Suppressor macrophage treated with lipopolysaccharide for 4 hours (primary cell): ENCODE results near the gene JPH2.

Experiments used
- DNase-seq: peaks from one replicate; pipeline ENCODE4 v3.0.0-alpha.2; 2020

Gene JPH2

GRCh38 chr20:44187772-44188709 lies 1.1 kb upstream of the JPH2 start:
- DNase-seq: no peak

GRCh38 chr20:44186674-44187053 lies 324 bp downstream of the JPH2 start:
- DNase-seq: no peak

DNA sequence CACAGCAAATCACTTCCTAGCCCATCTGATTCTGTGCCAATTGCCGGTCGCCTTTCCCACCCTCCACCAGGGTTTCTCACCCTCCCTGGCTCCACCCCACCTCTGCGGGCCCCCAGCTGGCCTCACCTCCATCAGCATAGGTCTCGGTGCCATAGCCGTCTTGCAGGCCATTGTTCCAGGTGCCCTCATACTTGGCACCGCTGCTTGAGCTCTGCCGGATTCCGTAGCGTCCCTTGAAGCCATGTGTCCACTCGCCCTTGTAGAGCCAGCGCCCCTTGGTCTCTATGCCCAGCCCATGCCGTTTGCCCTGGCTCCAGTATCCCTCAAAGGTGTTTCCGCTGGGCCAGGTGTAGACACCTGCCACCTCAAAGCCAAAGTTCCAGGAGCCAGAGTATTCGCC lies 787 bp downstream of the JPH2 start:
- DNase-seq: no peak

- DNase-seq: no peak
Observed at GRCh38 chr20:44185574-44185973, 1.4 kb downstream of the JPH2 start.

DNA sequence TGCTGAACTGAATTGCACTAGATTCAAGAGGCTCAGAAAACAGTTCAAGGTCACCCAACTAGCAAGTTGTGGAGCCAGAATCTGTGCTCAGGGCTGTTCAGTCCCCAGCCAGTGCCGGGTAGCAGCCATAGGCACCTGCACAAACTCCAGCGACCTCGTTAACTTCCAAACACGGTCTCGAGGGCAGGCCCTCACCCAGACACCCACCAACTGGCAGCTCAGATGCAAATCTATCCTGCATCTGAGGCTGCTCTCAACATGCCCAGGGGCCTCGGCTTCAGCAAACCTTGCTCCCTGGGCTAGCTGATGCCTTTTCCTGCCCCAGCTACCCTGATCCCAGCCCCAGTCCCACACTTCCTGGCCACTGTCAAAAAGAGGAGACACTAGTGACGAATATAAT lies 3.7 kb downstream of the JPH2 start:
- no peak for DNase-seq

- no peak for DNase-seq
Observed at GRCh38 chr20:44182863-44183262, 4.1 kb downstream of the JPH2 start.

- no peak for DNase-seq
Observed at GRCh38 chr20:44182135-44182765, 4.7 kb downstream of the JPH2 start.

- no peak for DNase-seq
Observed at GRCh38 chr20:44181611-44182010, 5.4 kb downstream of the JPH2 start.

DNA sequence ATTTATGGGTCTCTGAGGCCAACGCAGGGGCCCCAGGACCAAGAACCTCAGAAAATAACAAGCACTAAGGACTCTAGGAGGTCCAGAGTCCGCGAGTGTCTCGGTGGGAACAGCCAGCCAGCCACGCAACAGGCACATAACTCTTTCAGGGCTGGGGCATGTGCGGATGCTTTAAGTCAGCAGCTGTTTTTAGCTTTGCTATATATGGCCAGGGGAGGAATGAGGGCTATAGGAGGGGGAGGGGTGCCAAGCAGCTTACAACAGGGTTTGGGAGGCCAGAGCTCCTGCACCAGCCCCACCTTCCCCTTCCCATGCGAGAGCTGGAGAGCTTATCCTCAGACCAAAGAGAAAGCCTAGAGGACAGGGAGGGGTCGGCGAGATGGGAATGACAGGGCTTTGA lies 6.2 kb downstream of the JPH2 start:
- DNase-seq: no peak

DNA sequence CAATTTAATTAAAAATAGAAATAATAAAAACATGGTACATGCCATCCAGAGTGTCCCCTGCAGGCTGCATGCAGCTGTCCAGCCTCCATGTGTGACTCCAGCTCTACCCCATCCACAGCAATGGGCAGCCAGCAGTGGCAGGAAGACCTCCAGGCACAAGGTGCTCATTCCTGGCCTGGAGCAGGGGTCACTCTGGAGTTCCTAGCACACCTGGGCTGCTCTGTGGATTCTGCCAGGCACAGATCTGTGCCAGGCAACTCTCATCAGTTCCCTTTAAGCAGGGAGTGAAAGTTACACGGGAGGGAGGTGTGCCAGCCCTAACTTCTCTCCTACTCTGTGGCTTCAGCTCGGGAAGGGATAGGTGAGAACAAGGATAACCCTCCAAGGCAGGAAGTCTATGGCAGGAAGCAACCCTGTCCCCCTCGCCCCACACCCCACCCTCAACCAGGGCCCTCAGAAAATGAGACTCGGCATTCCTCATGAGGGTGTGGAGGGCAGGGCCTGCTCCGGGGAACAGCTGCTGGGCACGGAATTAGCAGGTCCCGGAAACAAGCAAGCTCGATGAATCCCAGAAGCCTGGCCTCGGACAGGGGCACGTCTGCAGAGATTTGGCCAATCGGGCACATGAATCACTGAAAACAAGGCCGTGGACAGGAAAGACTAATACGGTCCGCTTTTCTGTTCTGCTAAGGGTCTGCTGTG lies 10.0 kb downstream of the JPH2 start:
- DNase-seq: no peak

GRCh38 chr20:44174996-44175765 lies 11.8 kb downstream of the JPH2 start:
- no peak for DNase-seq

- no peak for DNase-seq
Observed at GRCh38 chr20:44173846-44174245, 13.1 kb downstream of the JPH2 start.

GRCh38 chr20:44173116-44173515 lies 13.9 kb downstream of the JPH2 start:
- no peak for DNase-seq

DNA sequence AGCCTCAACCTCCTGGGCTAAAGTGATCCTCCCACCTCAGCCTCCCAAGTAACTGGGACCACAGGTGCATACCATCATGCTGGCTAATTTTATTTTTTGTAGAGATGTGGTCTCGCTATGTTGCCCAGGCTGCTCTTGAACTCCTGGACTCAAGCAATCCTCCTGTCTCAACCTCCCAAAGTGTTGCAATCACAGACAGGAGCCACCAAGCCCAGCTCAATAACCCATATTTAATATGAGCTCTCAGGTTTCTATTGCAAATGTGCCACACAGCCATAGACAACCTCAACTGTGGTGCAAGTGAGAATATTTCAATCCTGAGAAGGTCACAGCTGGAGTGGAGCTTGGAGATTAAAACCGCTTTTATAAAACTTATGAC lies 14.4 kb downstream of the JPH2 start:
- DNase-seq: no peak

DNA sequence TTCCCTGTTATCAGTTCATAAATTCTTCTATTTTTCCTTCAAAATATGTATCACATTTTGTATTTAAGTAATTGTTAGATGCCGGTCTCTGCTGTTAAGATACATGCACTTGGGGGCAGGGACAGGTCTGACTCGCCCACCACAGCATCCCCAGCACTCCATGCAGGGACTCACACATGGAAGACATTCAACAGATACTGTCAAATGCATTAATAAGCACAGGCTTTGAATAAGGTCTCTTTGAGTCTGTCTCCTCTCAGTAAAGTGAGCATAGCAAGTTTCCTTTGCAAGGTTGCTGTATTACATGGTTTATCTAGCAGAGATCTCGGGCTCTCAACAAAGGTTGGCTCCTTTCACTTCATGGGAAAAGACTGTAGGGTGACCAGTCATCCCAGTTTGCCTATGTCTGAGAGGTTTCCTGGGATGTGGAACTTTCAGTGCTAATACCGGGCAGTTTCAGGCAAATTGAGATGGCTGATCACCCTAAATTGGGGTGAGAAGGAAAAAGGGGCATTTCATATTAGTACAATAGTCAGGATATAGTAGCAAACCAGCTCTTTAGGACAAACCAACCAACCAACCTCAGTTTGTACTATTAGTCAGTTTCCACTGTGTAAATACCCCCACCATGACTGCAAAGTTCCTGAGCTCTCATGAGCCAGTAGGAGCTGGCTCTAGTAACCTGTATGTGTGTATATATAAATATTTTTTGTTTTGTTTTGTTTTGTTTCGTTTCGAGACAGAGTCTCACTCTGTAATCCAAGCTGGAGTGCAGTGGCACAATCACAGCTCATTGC lies 15.0 kb downstream of the JPH2 start:
- no peak for DNase-seq

GRCh38 chr20:44170816-44171410 lies 16.1 kb downstream of the JPH2 start:
- no peak for DNase-seq

GRCh38 chr20:44167736-44168135 lies 19.3 kb downstream of the JPH2 start:
- DNase-seq: no peak

DNA sequence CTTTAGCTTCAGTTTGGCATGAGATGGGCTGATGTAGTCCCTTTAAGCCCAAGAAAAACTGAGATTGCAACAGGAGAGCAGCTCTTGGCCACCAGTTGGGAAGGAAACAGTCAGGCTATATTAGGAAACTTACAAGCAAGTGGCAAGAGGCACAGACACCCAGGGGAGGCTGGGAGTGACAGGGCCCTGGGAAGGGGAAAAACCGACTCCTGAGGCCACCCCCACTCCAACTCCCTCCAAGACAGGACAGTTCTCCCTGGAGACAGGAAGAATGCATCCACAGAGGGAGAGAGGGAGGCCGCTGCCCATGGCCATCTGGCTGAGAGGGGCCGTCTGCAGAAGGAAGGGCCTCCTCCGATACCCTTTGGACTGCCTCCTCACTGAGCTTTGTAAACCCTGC lies 20.5 kb downstream of the JPH2 start:
- DNase-seq: no peak

DNA sequence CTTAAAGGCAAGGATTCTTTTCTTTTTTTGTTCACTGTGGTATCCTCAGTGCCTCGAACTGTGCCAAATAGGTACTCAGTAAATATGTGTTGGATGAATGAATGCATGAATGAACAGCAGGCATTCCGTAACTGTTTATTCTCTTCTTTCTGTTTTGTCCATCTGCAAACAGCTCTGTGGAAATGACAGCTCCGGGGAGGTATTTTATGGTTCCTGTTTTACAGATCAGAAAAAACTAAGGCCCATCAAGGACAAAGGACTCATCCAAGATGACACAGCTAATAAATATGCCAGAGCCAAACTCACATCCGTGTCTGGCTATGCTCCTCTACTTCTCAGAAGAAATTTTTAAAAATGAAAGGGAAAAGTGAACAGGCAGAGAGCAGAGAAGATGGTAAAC lies 21.0 kb downstream of the JPH2 start:
- no peak for DNase-seq

DNA sequence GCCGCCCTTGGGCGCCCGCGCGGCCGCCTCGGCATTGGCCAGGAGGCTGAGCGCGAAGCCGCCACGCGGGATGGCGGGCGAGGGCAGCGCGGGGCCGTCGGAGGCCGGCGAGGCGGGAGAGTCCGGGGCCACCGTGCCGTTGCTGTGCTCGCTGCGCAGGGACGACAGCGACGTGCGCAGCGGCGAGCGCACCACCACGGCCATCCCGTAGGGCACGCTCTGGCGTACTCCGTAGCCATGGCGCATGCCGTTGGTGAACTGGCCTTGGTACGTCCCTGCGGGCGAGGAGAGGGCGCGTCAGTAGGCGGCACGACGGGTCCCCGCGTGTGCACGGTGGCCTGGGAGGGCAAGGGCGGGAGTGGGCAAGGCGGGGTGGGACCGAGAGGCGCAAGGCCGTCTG lies 26.9 kb downstream of the JPH2 start:
- DNase-seq: no peak

- no peak for DNase-seq
Observed at GRCh38 chr20:44159711-44160110, 27.3 kb downstream of the JPH2 start.

- no peak for DNase-seq
Observed at GRCh38 chr20:44159125-44159524, 27.9 kb downstream of the JPH2 start.
